Neural cell (in vitro differentiated cells): ENCODE measurements around the gene SEC24D. TPM values are rescaled to one million over a fixed set of nuclear protein-coding genes. Genes with fewer than 3 reads are reported as not detected.

Source experiments
- H2AFZ ChIP-seq: fragments of 200-600, 300-800 bp; sonication (generic), shearing (Covaris generic); 2 replicates; pipeline ENCODE4 v1.6.0; 2014; ENCODE audit warnings: low read depth, mild to moderate bottlenecking, antibody characterized with exemption, low read length, moderate library complexity
- H3F3A ChIP-seq: fragments of 200-600 bp; shearing (Covaris generic); 2 replicates; pipeline ENCODE4 v1.6.1; 2016; ENCODE audit warnings: mild to moderate bottlenecking, moderate library complexity, mixed read lengths, antibody characterized with exemption, low read length; ENCODE audit not compliant: insufficient read depth, poor library complexity, severe bottlenecking
- H3K27ac ChIP-seq: fragments of 200-600, 300-800 bp; sonication (generic), shearing (Covaris generic); 2 replicates; pipeline ENCODE4 v1.5.1; 2014; ENCODE audit warnings: mild to moderate bottlenecking, low read length, moderate library complexity
- H3K27me3 ChIP-seq: fragments of 300-800, 200-600 bp; sonication (generic), shearing (Covaris generic); 2 replicates; pipeline ENCODE4 v1.6.0; 2014; ENCODE audit warnings: mild to moderate bottlenecking, low read depth, low read length, moderate library complexity; ENCODE audit not compliant: insufficient read depth
- H3K36me3 ChIP-seq: fragments of 300-800, 200-600 bp; sonication (generic), shearing (Covaris generic); 2 replicates; pipeline ENCODE4 v1.5.1; 2014; ENCODE audit warnings: mild to moderate bottlenecking, antibody characterized with exemption, low read length, moderate library complexity; ENCODE audit not compliant: insufficient read depth
- H3K4me2 ChIP-seq: fragments of 300-800, 200-600 bp; sonication (generic), shearing (Covaris generic); 2 replicates; pipeline ENCODE4 v1.6.0; 2014; ENCODE audit warnings: mild to moderate bottlenecking, low read length
- H3K4me3 ChIP-seq: fragments of 300-800, 200-600 bp; sonication (generic), shearing (Covaris generic); 2 replicates; pipeline ENCODE4 v1.5.1; 2014; ENCODE audit warnings: mild to moderate bottlenecking, low read length, moderate library complexity
- H3K79me2 ChIP-seq: fragments of 200-600 bp; shearing (Covaris generic); replicated peaks from 2 replicates; pipeline ENCODE4 v1.6.0; 2014; ENCODE audit warnings: mild to moderate bottlenecking, low read length, moderate library complexity; ENCODE audit not compliant: insufficient read depth
- H3K9ac ChIP-seq: fragments of 300-800, 200-600 bp; sonication (generic), shearing (Covaris generic); 2 replicates; pipeline ENCODE4 v1.6.1; 2016; ENCODE audit warnings: mild to moderate bottlenecking, low read length, mixed read lengths
- H3K9me2 ChIP-seq: fragments of 200-600 bp; shearing (Covaris generic); 2 replicates; pipeline ENCODE4 v1.6.1; 2016; ENCODE audit warnings: mild to moderate bottlenecking, low read length, mixed read lengths; ENCODE audit not compliant: insufficient read depth
- H3K9me3 ChIP-seq: fragments of 200-600, 300-800 bp; sonication (generic), shearing (Covaris generic); 2 replicates; pipeline ENCODE4 v1.6.1; 2016; ENCODE audit warnings: mild to moderate bottlenecking, mixed run types, low read length, moderate library complexity, mixed read lengths
- H4K20me1 ChIP-seq: fragments of 200-600 bp; shearing (Covaris generic); 2 replicates; pipeline ENCODE4 v1.6.1; 2016; ENCODE audit warnings: mild to moderate bottlenecking, mixed run types; ENCODE audit not compliant: insufficient read depth
- CTCF ChIP-seq: fragments of 450-650 bp; IDR thresholded peaks from 2 replicates; pipeline ENCODE4 v1.5.1; 2014; ENCODE audit warnings: antibody characterized with exemption, mild to moderate bottlenecking, moderate library complexity; ENCODE audit not compliant: poor library complexity, severe bottlenecking
- EZH2 ChIP-seq: fragments of 200-600, 300-800 bp; shearing (Covaris generic), sonication (generic); IDR thresholded peaks from 2 replicates; pipeline ENCODE4 v1.6.1; 2014; ENCODE audit warnings: antibody characterized with exemption, low read length, borderline replicate concordance, mild to moderate bottlenecking; ENCODE audit not compliant: insufficient read depth, poor library complexity, severe bottlenecking
- MXI1 ChIP-seq: fragments of 450-650 bp; conservative IDR thresholded peaks from 2 replicates; pipeline ENCODE4 v1.6.1; 2014; ENCODE audit warnings: antibody characterized with exemption, mild to moderate bottlenecking; ENCODE audit not compliant: poor library complexity, severe bottlenecking
- POLR2AphosphoS5 ChIP-seq: IDR thresholded peaks from 2 replicates; pipeline ENCODE4 v1.6.1; 2012
- REST ChIP-seq: IDR thresholded peaks from 2 replicates; pipeline ENCODE4 v1.6.1; 2012; ENCODE audit warnings: borderline replicate concordance
- TAF1 ChIP-seq: IDR thresholded peaks from 2 replicates; pipeline ENCODE4 v1.6.1; 2012; ENCODE audit warnings: low read depth
- polyA plus RNA-seq: library from polyadenylated mRNA; depleted of rRNA; stranded (reverse); fragments of >200 nt; gene quantifications from 2 replicates; pipeline ENCODE4 v1.2.3, GENCODE V29; 2014

Gene SEC24D
- polyA plus RNA-seq, 1 donor from 2014 or later: 7.8 TPM

GRCh38 chr4:118843237-118843636 lies 7.3 kb upstream of the SEC24D start:
- Histone ChIP-seq H3K9me3 (no peaks in the 10 kb centered on the region), H4K20me1 (no peaks in the 10 kb centered on the region), H3K27me3 (no peaks in the 10 kb centered on the region), H3K4me3 (no peak overlapping the region), H3K9me2 (no peaks in the 10 kb centered on the region), H3K9ac (no peak overlapping the region), H3K4me2 (no peak overlapping the region), H3K36me3 (no peaks in the 10 kb centered on the region), H3K27ac (no peak overlapping the region), H2AFZ (no peak overlapping the region), H3K79me2 (no peaks in the 10 kb centered on the region), H3F3A (no peaks in the 10 kb centered on the region)
- no peak for TF ChIP-seq POLR2AphosphoS5
- TF ChIP-seq EZH2: no peak
- TF ChIP-seq REST: no peak

- Histone ChIP-seq H3K36me3 (no peaks in the 10 kb centered on the region), H3K4me2 (no peak overlapping the region)
- no peak for TF ChIP-seq REST
- TF ChIP-seq TAF1: no peak
- no peak for TF ChIP-seq MXI1
- no peak for TF ChIP-seq POLR2AphosphoS5
- no peak for TF ChIP-seq CTCF
Observed at GRCh38 chr4:118842055-118842454, 6.1 kb upstream of the SEC24D start.

More at GRCh38 chr4:118842055-118842454, 6.1 kb upstream of the SEC24D start:
- H3K27ac ChIP-seq: no peak overlapping the region
- no peak overlapping the region for H3K9ac ChIP-seq
- no peaks in the 10 kb centered on the region for H3K9me3 ChIP-seq
- no peaks in the 10 kb centered on the region for H3K9me2 ChIP-seq
- H3K79me2 ChIP-seq: no peaks in the 10 kb centered on the region
- H3K27me3 ChIP-seq: no peaks in the 10 kb centered on the region
- H3K4me3 ChIP-seq: no peak overlapping the region
- H3F3A ChIP-seq: no peaks in the 10 kb centered on the region
- no peak overlapping the region for H2AFZ ChIP-seq
- H4K20me1 ChIP-seq: no peaks in the 10 kb centered on the region
